ENCODE data around the gene CD55. TPM values are rescaled to one million over a fixed set of nuclear protein-coding genes. Genes with fewer than 3 reads are reported as not detected.
"Not testable (repeated sequence)": the region's sequence is repeated elsewhere in the genome, so short reads cannot be mapped to it uniquely, and the experiment has no call there.

The CD55 gene
- polyA plus RNA-seq, 1 donor, result 14.3 TPM

DNA sequence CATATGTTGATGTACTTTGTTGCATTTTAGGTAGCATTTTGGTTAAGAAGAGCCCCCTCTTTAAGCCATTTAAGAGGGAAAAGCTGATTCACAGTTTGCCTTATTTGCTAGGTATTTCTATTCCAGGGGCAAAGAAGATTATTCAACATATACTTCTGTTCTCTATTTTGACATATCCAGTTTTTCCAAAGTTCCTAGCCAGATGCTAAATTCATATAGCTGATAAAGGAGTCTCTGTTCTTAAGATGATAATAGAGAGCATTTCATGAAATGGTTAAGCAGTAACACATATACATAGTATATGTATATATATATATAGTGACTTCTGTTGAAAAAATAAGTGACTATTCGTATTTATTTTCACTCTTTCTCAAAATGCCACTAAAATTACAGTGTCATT, 15.5 kb upstream of the CD55 start:
- DNase-seq, result no peak

DNA sequence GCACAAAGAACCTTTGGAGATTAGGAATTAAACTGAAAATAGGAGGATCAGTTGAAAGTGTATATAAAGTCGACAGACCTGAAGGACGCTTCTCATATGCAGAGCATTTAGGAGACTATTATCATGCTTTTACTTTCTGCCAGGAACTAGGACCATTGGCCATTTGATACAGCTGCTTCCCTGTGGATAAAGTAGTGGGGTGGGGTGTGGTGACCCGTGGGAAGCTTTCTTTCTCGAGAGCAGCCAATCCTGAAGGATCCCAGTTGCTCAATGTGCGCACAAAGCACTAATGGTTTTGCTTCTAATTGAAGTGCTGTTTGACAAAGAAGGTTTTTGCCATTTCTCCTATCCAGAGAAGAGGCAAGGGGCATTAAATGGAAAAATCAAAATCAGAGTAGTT, 14.9 kb upstream of the CD55 start:
- DNase-seq, result no peak

DNA sequence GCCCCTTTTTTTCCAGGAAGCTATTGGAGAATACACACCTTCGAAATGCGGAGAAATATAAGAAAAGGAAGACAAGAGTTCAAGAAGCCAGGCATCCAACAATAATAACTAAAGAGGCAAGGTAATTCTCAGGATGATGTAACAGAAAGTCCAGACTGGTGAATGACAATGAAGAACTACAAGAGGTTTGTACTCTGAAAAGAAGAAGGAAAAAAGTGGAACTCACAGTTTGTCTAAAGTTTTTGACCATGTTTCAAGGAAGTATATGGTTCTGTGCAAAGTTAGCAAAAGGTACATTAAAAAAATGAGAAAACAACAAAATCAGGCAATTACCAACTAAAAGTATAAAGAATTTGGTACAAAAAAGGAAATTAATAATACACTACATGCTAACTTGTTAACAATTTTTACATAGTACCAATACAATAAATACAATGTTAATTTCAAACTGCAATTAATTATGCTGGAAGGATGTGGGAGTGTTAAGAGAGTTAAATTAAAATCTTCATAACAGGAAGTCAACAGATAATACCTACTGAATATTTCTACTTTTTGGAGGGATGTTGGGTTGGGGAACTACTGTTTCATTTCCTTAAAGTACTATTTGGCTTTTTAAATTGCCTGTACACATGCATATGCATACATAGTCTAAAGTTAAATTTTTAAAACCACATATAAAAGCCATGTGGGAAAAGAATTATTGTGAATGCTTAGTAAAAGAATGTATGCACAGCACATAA, 12.9 kb upstream of the CD55 start:
- no peak for DNase-seq

- no peak for DNase-seq
These were observed 11.7 kb upstream of the CD55 start for GRCh38 chr1:207309745-207310273.

DNA sequence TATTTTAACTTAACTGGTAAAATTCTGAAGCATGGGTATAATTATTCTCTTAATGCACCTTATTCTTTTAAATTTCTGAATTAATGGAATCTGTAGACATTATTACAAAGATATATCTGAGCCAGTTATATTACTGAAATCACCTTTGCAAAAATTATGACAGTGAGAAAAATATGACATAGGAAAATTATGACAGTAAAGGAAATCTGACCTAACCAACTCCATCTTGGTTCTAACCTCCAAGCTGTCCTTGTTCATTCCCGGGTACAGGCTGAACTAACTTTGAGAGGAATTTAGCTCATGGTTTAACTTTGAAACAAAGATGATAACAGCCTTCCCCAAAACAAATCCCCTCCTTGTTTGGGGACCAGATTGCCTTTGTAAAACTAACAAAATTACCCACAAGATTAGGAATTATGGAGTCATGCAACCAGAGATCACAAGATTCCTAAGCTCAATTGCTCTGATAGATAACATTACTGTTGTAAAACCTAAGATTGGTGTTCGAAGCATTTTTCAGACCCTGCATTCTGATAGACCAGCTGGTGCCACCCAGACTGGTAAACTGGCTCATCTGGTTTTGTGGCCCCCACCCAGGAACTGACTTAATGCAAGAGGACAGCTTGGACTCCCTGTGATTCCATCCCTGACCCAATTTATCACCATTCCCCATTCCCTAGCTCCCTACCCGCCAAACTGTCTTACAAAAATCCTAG, 9.4 kb upstream of the CD55 start:
- no peak for DNase-seq

DNA sequence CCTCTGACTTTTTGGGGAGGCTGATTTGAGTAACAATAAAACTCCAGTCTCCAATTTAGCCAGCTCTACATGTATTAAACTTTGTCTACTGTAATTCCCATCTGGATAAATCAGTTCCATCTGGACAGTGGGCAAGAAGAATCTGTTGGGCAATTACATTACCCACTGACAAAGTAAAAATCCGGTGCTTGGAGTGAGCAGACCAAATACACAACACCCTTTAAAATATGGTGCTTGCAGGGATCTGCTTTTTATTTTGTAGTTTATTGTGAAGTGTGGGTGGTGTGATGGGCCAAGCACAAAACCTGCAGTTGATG, 8.9 kb upstream of the CD55 start:
- no peak for DNase-seq

- DNase-seq, result no peak
These were observed 8.3 kb upstream of the CD55 start for GRCh38 chr1:207313131-207313530.

GRCh38 chr1:207314816-207315215, 6.7 kb upstream of the CD55 start:
- no peak for DNase-seq

DNA sequence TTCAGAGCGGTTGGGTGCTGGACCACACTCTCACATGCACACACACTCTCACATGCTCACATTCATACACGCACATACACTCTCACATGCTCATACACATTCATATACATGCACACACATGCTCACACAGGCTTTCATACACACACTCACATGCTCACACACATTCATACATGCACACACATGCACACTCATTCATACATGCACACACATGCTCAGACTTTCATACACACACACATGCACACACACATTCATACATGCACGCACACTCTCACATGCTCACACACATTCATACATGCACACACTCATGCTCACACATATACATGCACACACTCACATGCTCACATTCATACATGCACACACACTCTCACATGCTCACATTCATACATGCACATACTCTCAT, 6.0 kb upstream of the CD55 start:
- no peak for DNase-seq

DNA sequence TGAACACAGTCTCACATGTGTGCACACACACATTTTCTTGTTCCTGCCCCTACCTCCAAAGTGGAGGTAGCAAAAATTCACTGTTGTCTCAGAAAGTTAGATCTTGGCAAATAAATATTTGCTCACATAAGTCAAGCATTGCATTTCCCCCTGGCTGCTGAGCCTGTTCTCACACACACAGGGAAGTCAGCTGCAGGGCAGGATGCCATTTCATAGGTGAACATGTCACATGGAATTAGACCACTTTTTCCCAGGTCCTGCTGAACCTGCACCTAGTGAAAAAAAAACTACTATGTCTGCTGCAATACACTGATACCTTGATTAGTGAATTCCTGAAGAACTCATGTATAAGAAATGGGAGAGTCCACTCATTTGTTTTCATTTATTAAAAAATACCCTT, 5.3 kb upstream of the CD55 start:
- no peak for DNase-seq

DNA sequence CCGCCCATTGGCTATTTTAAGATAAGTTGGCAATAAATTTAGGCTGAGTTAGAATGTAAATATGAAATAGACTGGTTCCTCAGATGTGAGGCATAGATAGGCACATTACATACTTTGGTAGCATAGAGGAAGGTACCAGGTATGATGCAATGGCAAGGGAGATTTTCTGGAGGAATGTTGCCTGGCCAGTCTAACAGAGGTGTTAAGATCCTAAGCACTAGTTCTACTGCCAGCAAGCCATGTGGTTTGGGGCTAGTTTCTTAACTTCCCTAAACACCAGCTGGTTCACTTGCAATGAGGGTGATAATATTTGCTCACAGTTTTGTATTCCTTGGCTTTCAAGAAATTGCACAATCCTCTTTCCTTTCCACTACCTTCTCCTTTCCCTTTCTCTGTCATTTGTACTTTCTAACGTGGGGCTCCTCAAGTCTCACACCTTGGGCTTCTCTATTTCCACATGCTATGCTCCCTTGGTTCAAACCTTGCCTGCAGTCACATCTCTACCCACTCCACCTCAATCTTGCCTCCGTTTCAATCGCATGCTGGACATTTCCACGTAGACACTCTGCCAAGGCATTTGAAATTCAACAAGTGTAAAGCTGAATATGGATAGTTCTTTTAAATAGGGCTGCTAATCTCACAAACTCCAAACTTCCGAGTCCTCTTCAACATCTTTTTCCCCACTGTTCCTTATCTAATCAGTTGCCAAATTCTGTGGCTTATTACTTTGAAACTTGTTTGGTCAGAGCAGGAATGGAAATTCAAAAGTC, 4.7 kb upstream of the CD55 start:
- DNase-seq, result no peak

GRCh38 chr1:207317561-207317960, 3.9 kb upstream of the CD55 start:
- no peak for DNase-seq

DNA sequence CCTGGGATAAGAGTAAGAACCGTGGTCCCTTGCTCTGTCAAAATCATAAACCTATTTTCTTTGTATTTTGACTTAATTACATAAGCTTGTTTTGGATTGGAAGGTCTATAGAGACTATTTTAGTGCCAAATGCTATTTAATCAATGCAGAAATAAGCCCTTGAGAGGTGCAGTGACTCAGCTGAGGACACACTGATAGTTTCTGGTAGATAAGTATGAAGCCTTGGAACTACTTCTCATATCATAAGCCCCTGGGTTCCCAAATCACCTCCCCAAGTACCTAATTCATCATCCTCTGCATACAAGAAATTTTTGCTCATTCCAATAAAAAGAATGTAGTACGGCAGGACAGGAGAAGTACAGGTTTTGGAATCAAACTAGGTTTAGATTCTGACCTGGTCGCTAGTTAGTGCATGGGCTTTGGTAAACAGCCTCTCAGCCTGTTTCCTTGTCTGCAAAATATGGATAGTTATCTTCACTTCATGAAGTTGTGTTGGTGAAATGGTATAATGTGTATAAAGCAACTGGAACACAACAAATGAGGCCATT, 3.3 kb upstream of the CD55 start:
- DNase-seq, result no peak

GRCh38 chr1:207319199-207319598, 2.3 kb upstream of the CD55 start:
- no peak for DNase-seq

GRCh38 chr1:207320105-207320504, 1.4 kb upstream of the CD55 start:
- not testable (repeated sequence) for DNase-seq

DNA sequence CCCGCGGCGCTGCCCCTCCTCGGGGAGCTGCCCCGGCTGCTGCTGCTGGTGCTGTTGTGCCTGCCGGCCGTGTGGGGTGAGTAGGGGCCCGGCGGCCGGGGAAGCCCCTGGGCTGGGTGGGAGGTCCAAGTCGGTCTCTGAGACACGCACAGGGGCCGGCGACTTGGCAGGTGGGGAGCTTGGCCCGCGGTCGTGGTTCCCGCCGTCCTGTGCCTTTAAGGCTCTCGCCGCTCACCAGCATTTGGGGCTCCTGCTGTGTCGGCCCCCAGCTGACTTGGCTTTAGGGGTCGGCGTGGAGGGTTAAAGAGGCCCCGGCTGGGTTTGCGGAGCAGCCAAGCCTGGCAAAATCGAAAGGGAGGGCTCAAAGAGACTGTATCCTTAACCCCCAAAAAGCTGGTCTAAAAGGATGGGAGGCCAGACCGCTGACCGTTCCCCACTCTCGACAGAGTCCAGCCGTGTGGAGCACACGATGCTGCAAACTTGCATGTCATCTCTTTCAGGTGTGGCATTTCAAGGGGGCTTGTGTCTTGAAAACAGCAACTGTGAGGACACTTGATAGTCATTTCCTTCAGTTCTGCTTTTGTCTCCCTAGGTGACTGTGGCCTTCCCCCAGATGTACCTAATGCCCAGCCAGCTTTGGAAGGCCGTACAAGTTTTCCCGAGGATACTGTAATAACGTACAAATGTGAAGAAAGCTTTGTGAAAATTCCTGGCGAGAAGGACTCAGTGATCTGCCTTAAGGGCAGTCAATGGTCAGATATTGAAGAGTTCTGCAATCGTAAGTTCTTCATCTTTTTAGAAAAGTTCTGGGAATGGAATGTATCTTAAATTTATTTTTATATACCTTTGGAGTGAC, 540 bp downstream of the CD55 start:
- DNase-seq, result peak; percentile 22

DNA sequence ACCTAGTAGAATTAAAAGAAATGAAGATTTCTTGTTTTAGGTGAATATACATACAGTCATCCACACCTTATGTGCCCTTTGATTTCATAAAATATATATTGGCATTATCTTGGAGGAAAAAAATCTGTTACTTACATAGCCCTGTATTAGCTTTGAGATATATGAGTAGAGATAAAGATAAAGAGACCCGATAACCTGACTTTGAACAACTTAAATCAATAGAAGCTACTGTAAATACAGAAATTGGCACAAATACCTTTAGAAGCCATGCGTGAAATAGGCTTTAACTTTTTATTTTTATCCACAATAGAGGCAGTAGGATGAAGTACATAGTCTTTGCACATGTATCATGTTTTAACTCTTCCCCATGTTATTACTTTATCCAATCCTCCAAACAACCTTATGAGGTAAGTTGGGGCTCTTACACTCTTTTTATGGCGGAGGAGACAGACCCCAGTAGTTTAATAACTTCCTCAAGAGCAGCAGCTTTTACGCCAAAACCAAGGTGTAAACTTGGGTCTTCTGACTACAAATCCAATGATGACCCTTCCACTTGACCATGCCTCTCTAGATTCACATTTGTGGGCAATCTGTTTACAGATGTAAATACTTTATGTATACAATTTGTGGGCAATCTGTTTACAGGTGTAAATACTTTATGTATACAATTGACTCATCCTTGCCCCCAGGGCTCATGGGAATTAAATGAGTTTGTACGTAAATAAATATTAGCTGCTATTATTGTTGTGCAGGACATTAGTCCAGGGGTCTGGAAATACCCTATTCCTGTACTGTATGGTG, 2.1 kb downstream of the CD55 start:
- DNase-seq, result no peak

- DNase-seq, result no peak
These were observed 6.5 kb downstream of the CD55 start for GRCh38 chr1:207328004-207328403.

- no peak for DNase-seq
These were observed 7.5 kb downstream of the CD55 start for GRCh38 chr1:207328908-207329440.

- DNase-seq, result no peak
These were observed 8.0 kb downstream of the CD55 start for GRCh38 chr1:207329469-207329868.
